GM21723 (cell line): ENCODE results near the gene ZBTB43.

Experiments used
- ATAC-seq: cut with Tn5 transposase; IDR thresholded peaks from one replicate; pipeline ENCODE4 v1.9.1; 2021; ENCODE audit warnings: mild to moderate bottlenecking, moderate library complexity; ENCODE audit not compliant: unreplicated experiment

The ZBTB43 gene

DNA sequence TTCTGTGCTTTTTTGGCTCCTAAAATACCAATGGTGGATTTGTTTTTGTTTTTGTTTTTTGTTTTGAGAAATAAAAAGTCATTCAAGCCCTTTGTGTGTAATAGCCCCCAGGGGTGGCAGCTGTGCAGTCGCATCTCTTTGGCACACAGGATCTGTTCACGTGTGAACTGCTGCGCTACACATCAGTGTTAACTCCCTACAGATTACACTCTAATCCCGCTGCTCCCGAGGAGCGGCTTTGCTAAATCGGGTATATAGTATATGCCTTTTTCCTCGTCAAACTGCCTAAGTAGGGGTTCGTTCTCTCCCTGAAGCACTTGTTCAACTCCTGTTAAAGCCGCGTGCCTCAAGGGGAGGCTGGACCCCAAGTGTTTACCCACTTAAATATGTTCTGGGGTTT lies 77.9 kb downstream of the ZBTB43 start:
- ATAC-seq: no peak

DNA sequence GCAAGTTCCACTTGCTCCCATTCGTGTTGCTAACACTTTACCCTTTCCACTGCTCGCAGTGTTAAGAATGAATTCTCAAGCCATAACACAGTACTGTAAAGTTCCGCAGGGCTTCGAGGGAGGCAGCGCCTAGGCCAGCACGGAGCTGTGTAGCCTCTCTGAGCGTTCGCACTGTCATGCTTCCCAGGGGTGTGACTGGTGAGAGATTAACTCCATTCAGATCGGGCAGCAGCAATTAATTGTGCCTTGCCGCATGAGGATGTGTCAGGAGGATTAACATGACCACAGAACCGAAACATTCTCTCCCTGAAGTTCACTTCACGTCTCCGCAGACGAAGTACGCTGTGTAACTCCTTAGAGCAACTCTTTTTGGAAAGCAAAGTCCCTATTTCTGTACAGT lies 78.8 kb downstream of the ZBTB43 start:
- no peak for ATAC-seq

DNA sequence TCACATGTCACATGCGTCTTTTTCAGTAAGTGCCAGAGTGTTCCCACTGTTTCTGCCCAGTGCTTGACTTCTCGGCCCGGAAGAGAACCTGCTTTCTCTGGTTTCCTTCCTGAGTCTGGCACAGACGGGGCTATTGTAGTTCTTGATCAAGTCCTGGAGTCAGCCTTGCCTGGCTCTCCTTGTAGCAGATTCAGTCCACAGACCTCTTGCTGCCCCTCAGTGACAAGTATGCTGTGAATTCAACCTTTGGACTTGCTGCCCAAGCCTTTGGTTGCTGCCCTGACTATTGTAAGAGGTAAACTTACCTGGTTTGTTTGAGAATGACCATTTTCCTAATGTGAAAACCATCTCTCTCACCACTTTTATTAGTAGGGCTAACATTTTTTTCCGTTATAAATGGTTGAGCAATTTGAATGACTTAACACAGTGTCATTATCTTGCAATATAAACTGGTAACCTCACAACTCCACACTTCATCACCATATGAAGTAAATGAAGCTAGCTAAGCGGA lies 80.3 kb downstream of the ZBTB43 start:
- ATAC-seq: no peak

DNA sequence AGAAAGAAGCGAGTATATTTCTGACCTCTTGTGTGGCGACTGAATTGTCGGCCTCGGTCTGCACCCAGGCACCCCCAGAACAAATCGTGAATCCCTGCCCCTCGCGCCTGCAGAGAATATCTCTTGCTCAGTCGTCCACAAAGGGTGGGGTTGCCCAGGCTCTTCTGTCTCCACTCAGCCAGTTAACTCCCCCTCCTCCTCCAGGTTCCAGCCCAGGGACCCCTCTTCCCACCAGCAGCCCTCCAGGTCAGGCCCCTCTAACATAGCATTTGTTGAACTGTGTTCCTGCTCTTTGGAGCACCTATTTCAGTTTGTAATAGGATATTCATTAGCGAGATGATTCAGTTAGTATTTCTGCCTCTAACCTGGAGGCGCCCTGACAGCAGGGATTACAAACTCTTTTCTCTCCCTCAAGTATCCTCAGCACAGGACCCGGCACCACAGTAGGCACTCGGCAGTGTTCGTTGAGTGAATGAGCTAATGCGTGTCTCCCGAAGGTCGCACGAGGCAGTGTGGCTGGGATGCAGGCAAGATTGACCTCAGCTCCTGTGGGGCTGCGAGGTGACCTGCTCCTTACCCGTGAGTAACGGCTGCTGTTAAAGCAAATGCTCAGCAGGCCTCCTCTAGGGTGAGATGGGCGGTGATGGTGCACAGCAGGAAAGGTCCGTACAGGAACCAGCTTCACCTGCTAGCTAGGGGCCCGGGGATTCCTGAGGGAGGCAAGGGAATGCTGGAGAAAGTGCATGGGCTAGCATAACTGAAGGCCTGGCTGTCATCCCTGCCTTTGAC lies 81.4 kb downstream of the ZBTB43 start:
- ATAC-seq: no peak

DNA sequence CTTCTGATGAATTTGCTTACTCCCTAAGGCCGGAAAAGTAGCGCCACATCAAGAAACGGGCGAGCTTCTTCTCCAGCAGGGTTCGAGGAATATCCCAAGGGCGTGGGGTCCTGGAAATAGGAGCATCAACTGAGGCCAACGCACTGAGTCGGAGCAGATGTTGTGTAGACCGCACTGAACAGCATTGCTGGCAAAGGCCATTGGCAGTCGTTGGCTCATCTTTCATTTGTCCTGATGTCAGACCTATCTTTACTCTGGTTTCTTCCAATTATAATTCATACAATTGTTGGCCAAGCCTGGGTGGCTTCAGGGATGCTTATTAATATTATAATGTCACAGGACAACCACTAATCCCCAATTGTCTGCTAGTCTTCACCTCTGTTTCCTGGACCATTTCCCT lies 82.1 kb downstream of the ZBTB43 start:
- ATAC-seq: no peak
